ENCODE data around the gene RREB1. TPM values are rescaled to one million over a fixed set of nuclear protein-coding genes. Genes with fewer than 3 reads are reported as not detected.

RREB1 gene
- total RNA-seq, 1 donor from 2014 or later, result 67.7 TPM

DNA sequence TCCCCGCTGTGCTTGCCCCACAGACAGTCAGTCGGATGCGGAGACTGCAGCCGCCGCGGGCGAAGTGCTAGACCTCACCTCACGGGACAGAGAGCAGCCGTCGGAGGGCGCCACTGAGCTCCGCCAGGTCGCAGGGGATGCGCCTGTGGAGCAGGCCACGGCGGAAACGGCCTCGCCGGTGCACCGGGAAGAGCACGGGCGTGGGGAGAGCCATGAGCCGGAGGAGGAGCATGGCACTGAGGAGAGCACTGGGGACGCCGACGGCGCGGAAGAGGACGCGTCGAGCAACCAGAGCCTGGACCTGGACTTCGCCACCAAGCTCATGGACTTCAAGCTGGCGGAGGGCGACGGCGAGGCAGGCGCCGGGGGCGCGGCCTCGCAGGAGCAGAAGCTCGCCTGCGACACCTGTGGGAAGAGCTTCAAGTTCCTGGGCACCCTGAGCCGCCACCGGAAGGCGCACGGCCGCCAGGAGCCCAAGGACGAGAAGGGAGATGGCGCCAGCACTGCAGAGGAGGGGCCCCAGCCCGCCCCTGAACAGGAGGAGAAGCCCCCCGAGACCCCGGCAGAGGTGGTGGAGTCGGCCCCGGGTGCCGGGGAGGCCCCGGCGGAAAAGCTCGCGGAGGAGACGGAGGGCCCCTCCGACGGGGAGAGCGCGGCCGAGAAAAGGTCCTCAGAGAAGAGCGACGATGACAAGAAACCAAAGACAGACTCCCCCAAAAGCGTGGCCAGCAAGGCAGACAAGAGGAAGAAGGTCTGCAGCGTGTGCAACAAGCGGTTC, 138.8 kb downstream of the RREB1 start:
- intact Hi-C loops (cut with micrococcal nuclease), result no loop called here
- H3K36me3 Mint-ChIP-seq (ENCODE audit: low read depth), result peaks cover 74% of the 10 kb centered on the region
- no peak for DNase-seq
- ChIA-PET POLR2A (no interaction called here), CTCF (interaction anchor here (0.9 to 5.5 kb wide), 3 partner anchors 351 to 523 kb away, joined by 3 to 42 read pairs (median 3); no protein-coding TSS in a partner anchor)
- TF ChIP-seq, protein P1, sequence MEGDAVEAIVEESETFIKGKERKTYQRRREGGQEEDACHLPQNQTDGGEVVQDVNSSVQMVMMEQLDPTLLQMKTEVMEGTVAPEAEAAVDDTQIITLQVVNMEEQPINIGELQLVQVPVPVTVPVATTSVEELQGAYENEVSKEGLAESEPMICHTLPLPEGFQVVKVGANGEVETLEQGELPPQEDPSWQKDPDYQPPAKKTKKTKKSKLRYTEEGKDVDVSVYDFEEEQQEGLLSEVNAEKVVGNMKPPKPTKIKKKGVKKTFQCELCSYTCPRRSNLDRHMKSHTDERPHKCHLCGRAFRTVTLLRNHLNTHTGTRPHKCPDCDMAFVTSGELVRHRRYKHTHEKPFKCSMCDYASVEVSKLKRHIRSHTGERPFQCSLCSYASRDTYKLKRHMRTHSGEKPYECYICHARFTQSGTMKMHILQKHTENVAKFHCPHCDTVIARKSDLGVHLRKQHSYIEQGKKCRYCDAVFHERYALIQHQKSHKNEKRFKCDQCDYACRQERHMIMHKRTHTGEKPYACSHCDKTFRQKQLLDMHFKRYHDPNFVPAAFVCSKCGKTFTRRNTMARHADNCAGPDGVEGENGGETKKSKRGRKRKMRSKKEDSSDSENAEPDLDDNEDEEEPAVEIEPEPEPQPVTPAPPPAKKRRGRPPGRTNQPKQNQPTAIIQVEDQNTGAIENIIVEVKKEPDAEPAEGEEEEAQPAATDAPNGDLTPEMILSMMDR (IDR thresholded peaks at IDR 0.05), result no peak
- no peaks in the 10 kb centered on the region for H3K27me3 Mint-ChIP-seq
- H3K9me3 Mint-ChIP-seq, result no peaks in the 10 kb centered on the region
- no peak overlapping the region for H3K4me3 Mint-ChIP-seq
- H3K27ac Mint-ChIP-seq, result no peak overlapping the region
- peaks cover 30% of the 10 kb centered on the region for H3K4me1 Mint-ChIP-seq
- ATAC-seq (ENCODE audit: low read depth), result no peak

DNA sequence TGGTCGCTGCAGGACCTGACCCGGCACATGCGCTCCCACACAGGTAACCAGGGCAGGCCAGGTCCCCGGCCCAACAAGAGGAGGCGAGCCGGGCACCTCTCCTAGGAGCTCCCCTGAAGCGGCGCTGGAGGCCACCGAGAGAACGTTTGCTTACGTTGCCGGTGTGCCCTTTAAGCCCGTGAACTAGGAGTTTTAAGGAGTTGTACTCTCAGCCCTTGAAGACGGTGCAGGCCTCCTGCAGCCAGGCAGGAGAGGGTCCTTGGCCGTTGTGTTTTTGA, 139.4 kb downstream of the RREB1 start:
- CTCF ChIA-PET, result interaction anchor here (0.9 to 5.5 kb wide), 3 partner anchors 350 to 523 kb away, joined by 3 to 42 read pairs (median 3); no protein-coding TSS in a partner anchor
- intact Hi-C loops (cut with micrococcal nuclease), result no loop called here

DNA sequence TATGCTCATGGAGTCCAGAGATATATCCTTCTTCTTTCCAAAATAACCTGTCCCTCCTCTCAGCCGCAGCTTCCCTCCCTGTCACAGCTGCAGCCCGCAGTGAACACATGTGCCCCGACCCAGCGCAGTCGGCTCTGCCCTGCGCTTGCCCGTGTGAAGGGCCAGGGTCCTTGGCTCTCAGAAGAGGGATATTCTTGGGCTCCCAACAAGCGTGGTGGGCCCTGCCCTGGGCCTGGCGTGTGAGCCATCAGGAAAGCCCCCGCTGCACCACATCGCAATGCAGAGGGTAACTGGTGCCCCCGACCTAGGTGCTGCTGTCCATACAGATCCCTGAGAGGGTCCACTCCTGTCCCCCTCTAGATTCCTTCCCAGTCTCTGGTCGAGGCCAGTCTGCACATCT, 140.1 kb downstream of the RREB1 start:
- intact Hi-C loops (cut with micrococcal nuclease), result no loop called here
- ATAC-seq (ENCODE audit: low read depth) (no peak), DNase-seq (no peak)
- ChIA-PET POLR2A (no interaction called here), CTCF (no interaction called here)
- Mint-ChIP-seq H3K27me3 (no peaks in the 10 kb centered on the region), H3K27ac (no peak overlapping the region), H3K36me3 (ENCODE audit: low read depth) (peaks cover 73% of the 10 kb centered on the region), H3K9me3 (no peaks in the 10 kb centered on the region), H3K4me3 (no peak overlapping the region), H3K4me1 (peaks cover 26% of the 10 kb centered on the region)
- TF ChIP-seq, protein P1 (IDR thresholded peaks at IDR 0.05), result no peak

More for the DNA sequence above, 139.4 kb downstream of the RREB1 start:
- Mint-ChIP-seq H3K27me3 (no peaks in the 10 kb centered on the region), H3K4me1 (peaks cover 30% of the 10 kb centered on the region), H3K27ac (no peak overlapping the region), H3K4me3 (no peak overlapping the region), H3K36me3 (ENCODE audit: low read depth) (peaks cover 73% of the 10 kb centered on the region), H3K9me3 (no peaks in the 10 kb centered on the region)
- TF ChIP-seq, protein P1 (IDR thresholded peaks at IDR 0.05), result no peak
- DNase-seq (no peak), ATAC-seq (ENCODE audit: low read depth) (no peak)
- POLR2A ChIA-PET, result no interaction called here

DNA sequence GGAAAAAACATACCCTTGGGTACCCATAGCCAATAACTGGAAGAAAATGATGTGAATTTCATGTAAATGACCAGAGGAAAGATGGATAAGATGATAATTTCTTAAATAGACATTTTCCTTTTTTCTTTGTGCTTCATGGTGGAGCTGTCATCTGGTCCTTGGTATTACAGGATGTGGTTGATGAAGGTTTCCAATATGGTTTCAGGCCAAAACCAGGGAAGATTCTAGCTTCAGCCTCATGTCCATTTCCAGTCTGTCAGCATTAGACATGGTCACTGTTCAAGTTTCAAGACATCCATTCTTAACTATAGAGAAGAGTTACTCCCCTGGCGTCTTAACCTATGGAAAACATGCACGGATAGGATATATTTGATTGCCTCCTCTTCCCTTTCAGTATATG, 141.6 kb downstream of the RREB1 start:
- H3K4me1 Mint-ChIP-seq, result peaks cover 17% of the 10 kb centered on the region
- no peaks in the 10 kb centered on the region for H3K27me3 Mint-ChIP-seq
- TF ChIP-seq, protein P1 (IDR thresholded peaks at IDR 0.05), result no peak
- DNase-seq (no peak), ATAC-seq (ENCODE audit: low read depth) (no peak)
- intact Hi-C loops (cut with micrococcal nuclease), result no loop called here
- peaks cover 64% of the 10 kb centered on the region for H3K36me3 Mint-ChIP-seq (ENCODE audit: low read depth)
- no peaks in the 10 kb centered on the region for H3K9me3 Mint-ChIP-seq
- no peak overlapping the region for H3K27ac Mint-ChIP-seq
- ChIA-PET CTCF (interaction anchor here (0.8 to 1.5 kb wide), 3 partner anchors 461 to 519 kb away, joined by 3 to 4 read pairs (median 3); no protein-coding TSS in a partner anchor), POLR2A (no interaction called here)
- no peak overlapping the region for H3K4me3 Mint-ChIP-seq

DNA sequence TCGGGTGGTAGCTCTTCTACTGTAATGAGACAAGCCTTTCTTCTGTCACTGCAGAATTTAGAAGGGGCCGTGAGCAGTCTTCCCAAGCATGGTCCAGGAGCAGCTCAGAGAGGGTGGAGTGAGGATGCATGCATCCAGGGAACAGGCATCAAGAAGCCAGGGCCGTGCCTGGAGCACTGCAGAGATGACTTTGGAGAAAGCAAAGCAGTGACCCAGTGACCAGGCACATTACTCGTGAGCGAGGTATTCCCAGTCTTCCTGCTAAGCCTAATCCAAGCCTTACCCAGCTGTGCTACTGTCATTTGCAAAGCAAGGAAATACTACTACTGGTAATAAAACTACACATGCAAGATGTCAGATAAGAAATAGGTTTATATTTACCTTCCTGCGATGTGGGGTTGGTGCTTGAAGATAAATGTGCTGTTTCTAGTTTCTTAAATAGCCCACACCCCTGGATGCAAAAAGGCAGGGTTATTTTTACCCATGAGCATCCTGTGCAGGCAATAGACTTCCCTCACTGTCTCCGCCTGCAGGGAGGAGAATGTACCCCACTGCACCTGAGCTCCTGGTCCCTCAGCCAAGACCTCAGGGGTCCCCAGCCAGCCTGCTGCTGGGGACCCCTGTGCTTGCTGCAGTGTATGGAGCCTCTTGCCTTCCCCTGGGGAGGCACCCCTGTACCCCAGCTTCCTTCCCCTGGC, 142.3 kb downstream of the RREB1 start:
- TF ChIP-seq, protein P1 (IDR thresholded peaks at IDR 0.05), result no peak
- Mint-ChIP-seq H3K4me1 (peaks cover 17% of the 10 kb centered on the region), H3K9me3 (no peaks in the 10 kb centered on the region), H3K27me3 (no peaks in the 10 kb centered on the region), H3K27ac (no peak overlapping the region), H3K4me3 (no peak overlapping the region), H3K36me3 (ENCODE audit: low read depth) (peaks cover 59% of the 10 kb centered on the region)
- POLR2A ChIA-PET, result no interaction called here
- intact Hi-C loops (cut with micrococcal nuclease), result no loop called here
- CTCF ChIA-PET, result interaction anchor here (0.8 to 1.5 kb wide), 3 partner anchors 461 to 520 kb away, joined by 3 to 4 read pairs (median 3); no protein-coding TSS in a partner anchor
- DNase-seq, result no peak
- no peak for ATAC-seq (ENCODE audit: low read depth)
